Mammary epithelial cell (primary cell): ENCODE results near the gene CSTPP1.

Source experiments
- EZH2 ChIP-seq: IDR thresholded peaks from 2 replicates; pipeline ENCODE4 v1.6.1; 2012; ENCODE audit warnings: low read length, inconsistent platforms, borderline replicate concordance
- TF ChIP-seq, protein P1 (sequence below), 2 donors: IDR thresholded peaks in 1 of 2; conservative IDR thresholded peaks in 1 of 2; 2 replicates each; pipeline ENCODE4 v1.5.1; 2011 to 2012; ENCODE audit warnings: inconsistent platforms in 2 of 2, low read length in 2 of 2, mild to moderate bottlenecking in 2 of 2, control low read depth in 1 of 2, low read depth in 1 of 2; ENCODE audit not compliant: insufficient read depth in 1 of 2; ENCODE audit errors: extremely low read depth in 1 of 2

- TF ChIP-seq, protein P1, sequence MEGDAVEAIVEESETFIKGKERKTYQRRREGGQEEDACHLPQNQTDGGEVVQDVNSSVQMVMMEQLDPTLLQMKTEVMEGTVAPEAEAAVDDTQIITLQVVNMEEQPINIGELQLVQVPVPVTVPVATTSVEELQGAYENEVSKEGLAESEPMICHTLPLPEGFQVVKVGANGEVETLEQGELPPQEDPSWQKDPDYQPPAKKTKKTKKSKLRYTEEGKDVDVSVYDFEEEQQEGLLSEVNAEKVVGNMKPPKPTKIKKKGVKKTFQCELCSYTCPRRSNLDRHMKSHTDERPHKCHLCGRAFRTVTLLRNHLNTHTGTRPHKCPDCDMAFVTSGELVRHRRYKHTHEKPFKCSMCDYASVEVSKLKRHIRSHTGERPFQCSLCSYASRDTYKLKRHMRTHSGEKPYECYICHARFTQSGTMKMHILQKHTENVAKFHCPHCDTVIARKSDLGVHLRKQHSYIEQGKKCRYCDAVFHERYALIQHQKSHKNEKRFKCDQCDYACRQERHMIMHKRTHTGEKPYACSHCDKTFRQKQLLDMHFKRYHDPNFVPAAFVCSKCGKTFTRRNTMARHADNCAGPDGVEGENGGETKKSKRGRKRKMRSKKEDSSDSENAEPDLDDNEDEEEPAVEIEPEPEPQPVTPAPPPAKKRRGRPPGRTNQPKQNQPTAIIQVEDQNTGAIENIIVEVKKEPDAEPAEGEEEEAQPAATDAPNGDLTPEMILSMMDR (conservative IDR thresholded peaks at IDR 0.05 in 1 of 2, IDR thresholded peaks at IDR 0.05 in 1 of 2; ENCODE audit: extremely low read depth in 1 of 2, insufficient read depth in 1 of 2, low read depth in 1 of 2, low read length in 2 of 2), result no peak
- no peak for TF ChIP-seq EZH2
Observed at GRCh38 chr11:47004595-47005033, 68.1 kb downstream of the CSTPP1 start.
